Vagina (tissue), 2 donors: Measurements from ENCODE around the gene CLEC16A. TPM values are rescaled to one million over a fixed set of nuclear protein-coding genes. Genes with fewer than 3 reads are reported as not detected.

ENCODE experiments used
- DNase-seq, 2 donors: peaks; one replicate each; pipeline ENCODE4 v3.0.0-alpha.2; 2017; ENCODE audit errors: extremely low spot score in 2 of 2
- H3K27ac ChIP-seq: fragments of 200-600 bp; sonication (generic); one replicate; pipeline ENCODE4 v1.5.1; 2019
- H3K27me3 ChIP-seq: fragments of 200-600 bp; sonication (generic); one replicate; pipeline ENCODE4 v1.5.1; 2019
- H3K36me3 ChIP-seq, 2 donors: fragments of 200-600 bp; sonication (generic); one replicate each; pipeline ENCODE4 v1.5.1; 2017 to 2019
- H3K4me1 ChIP-seq: fragments of 200-600 bp; sonication (generic); one replicate; pipeline ENCODE4 v1.5.1; 2019
- H3K4me3 ChIP-seq, 2 donors: fragments of 200-600 bp; sonication (generic); 1 replicate in 1 of 2; 2 replicates in 1 of 2; pipeline ENCODE4 v1.5.1; 2016 to 2019
- H3K9me3 ChIP-seq: fragments of 200-600 bp; sonication (generic); one replicate; pipeline ENCODE4 v1.5.1; 2019
- CTCF ChIP-seq, 3 experiments: fragments of 450-650 bp in 2 of 3; fragments of 200-600 bp in 1 of 3; sonication (generic) in 1 of 3; IDR thresholded peaks; one replicate each; pipeline ENCODE4 v1.5.1; 2017 to 2019; ENCODE audit warnings: antibody characterized with exemption in 3 of 3, mild to moderate bottlenecking in 2 of 3, moderate library complexity in 2 of 3
- POLR2A ChIP-seq, 2 donors: fragments of 450-650 bp; IDR thresholded peaks; one replicate each; pipeline ENCODE4 v1.6.1; 2017; ENCODE audit warnings: antibody characterized with exemption in 2 of 2, mild to moderate bottlenecking in 2 of 2, moderate library complexity in 2 of 2
- POLR2AphosphoS5 ChIP-seq, 2 donors: sonication (generic); formaldehyde crosslinking; IDR thresholded peaks; one replicate each; pipeline ENCODE4 v1.9.0; 2017; ENCODE audit warnings: antibody characterized with exemption in 2 of 2, mild to moderate bottlenecking in 2 of 2, low read depth in 1 of 2; ENCODE audit not compliant: insufficient read depth in 1 of 2
- intact Hi-C: fragments of 100-400 bp; cut with DNase I; formaldehyde crosslinking; loops from one replicate; pipeline ENCODE4 v1.15.1; 2023
- total RNA-seq: library from RNA; depleted of rRNA; stranded (reverse); fragments of >200 nt; gene quantifications from one replicate; pipeline ENCODE4 v1.2.3, GENCODE V29; 2016

The CLEC16A gene
- total RNA-seq, 1 donor from 2014 or later = 21.6 TPM

GRCh38 chr16:11127610-11128195 is 183.3 kb downstream of the CLEC16A start:
- DNase-seq = no peak
- H3K4me1 ChIP-seq = peaks cover 42% of the 10 kb centered on the region
- H3K9me3 ChIP-seq = no peaks in the 10 kb centered on the region
- intact Hi-C loops = no loop called here
- H3K27ac ChIP-seq = peak overlapping the region; percentile 86
- no peaks in the 10 kb centered on the region for H3K27me3 ChIP-seq
- H3K36me3 ChIP-seq = peaks cover 0 to 27% of the 10 kb centered on the region in 2 donors
- H3K4me3 ChIP-seq = no peak overlapping the region
- TF ChIP-seq POLR2AphosphoS5 (IDR thresholded peaks at IDR 0.05; ENCODE audit: insufficient read depth in 1 of 2, low read depth in 1 of 2) (no peak), POLR2A (IDR thresholded peaks at IDR 0.05) (no peak), CTCF (IDR thresholded peaks at IDR 0.05) (no peak)

DNA sequence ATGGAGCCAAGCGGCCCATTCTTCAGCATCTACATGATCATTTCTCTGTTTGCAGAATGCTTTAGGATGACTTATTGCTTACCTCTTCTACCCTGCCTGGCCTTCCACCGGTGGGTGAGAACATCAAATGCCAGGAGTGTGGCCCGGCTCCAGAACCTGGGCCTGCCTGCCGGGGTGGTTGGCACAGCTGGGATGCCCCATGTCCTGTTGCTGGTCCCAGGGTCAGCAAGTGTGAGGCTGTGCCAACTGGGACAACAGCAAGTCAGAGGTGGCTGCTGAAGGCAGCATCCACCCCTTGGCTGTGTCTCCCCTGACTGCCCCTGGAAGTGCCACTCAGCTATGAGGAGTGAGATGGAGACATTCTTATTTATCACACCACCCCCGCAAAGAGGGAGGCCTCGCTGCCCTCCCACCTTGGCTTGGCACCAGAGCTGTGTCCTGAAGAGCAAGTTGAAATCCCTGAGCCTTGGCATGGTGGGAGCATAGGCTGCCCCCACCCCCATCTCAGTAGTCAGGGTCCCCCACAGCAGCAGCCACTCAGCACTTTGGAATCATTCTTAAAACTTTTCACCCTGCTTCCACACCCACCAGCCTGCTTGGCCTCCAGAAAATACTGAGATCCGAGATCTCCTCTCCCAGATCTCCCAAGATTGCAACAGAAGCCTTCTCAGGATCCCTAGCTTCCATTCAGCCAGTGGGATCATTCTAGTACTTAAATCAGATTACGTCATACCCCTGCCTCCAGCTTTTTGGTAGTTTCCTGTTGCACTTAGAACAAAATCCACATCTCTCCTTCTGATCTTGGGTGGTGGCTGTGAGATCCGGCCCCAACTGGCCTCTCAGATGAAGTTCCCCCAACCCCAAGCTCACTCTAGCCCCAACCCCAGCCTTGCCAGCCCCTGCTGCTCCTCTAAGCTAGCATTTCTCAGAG is 184.1 kb downstream of the CLEC16A start:
- DNase-seq = no peak
- no peak overlapping the region for H3K4me3 ChIP-seq
- H3K27me3 ChIP-seq = no peaks in the 10 kb centered on the region
- intact Hi-C loops = no loop called here
- H3K4me1 ChIP-seq = peaks cover 49% of the 10 kb centered on the region
- no peaks in the 10 kb centered on the region for H3K9me3 ChIP-seq
- H3K27ac ChIP-seq = peak overlapping the region; percentile 86
- H3K36me3 ChIP-seq = peaks cover 0 to 23% of the 10 kb centered on the region in 2 donors
- TF ChIP-seq CTCF (IDR thresholded peaks at IDR 0.05) (no peak), POLR2A (IDR thresholded peaks at IDR 0.05) (no peak), POLR2AphosphoS5 (IDR thresholded peaks at IDR 0.05; ENCODE audit: insufficient read depth in 1 of 2, low read depth in 1 of 2) (no peak)

DNA sequence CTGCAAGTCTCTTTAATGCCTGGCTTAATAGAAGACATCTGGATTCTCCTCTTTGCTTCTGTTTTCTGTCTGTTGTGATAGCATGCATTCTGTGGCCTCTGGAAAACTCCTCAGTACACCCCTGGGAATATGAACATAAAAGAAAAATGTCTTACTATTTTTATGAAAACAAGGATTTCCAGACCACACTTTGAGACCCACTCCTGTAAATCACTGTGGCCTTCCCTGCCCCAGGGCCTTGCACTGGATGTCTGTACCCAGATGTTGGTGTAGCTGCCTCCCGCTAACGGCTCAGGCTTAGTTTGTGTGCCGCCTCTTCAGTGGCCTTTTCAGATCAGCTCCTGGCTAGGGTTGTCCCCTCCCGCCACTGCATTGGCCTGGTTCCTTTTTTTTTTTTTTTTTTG is 185.0 kb downstream of the CLEC16A start:
- intact Hi-C loops = no loop called here
- no peaks in the 10 kb centered on the region for H3K9me3 ChIP-seq
- peak overlapping the region; percentile 86 for H3K27ac ChIP-seq
- no peak overlapping the region for H3K4me3 ChIP-seq
- TF ChIP-seq POLR2A (IDR thresholded peaks at IDR 0.05) (no peak), CTCF (IDR thresholded peaks at IDR 0.05) (no peak), POLR2AphosphoS5 (IDR thresholded peaks at IDR 0.05; ENCODE audit: insufficient read depth in 1 of 2, low read depth in 1 of 2) (no peak)
- peaks cover 0 to 15% of the 10 kb centered on the region in 2 donors for H3K36me3 ChIP-seq
- peaks cover 58% of the 10 kb centered on the region for H3K4me1 ChIP-seq
- DNase-seq = no peak
- no peaks in the 10 kb centered on the region for H3K27me3 ChIP-seq

- Histone ChIP-seq H3K36me3 (peaks cover 0 to 7% of the 10 kb centered on the region in 2 donors), H3K9me3 (no peaks in the 10 kb centered on the region), H3K4me1 (peaks cover 58% of the 10 kb centered on the region), H3K4me3 (no peak overlapping the region), H3K27ac (peak overlapping the region; percentile 86), H3K27me3 (no peaks in the 10 kb centered on the region)
- intact Hi-C loops = no loop called here
- no peak for TF ChIP-seq POLR2A (IDR thresholded peaks at IDR 0.05)
- TF ChIP-seq POLR2AphosphoS5 (IDR thresholded peaks at IDR 0.05; ENCODE audit: insufficient read depth in 1 of 2, low read depth in 1 of 2) = no peak
- no peak for TF ChIP-seq CTCF (IDR thresholded peaks at IDR 0.05)
- no peak for DNase-seq
Observed at GRCh38 chr16:11130978-11131665, 186.8 kb downstream of the CLEC16A start.
